GM12878 (cell line): ENCODE data around the gene RCCD1. TPM values are rescaled to one million over a fixed set of nuclear protein-coding genes. Genes with fewer than 3 reads are reported as not detected.

Experiments used
- ATAC-seq: fragments of 200-7000 bp; cut with Tn5 transposase; 3 replicates; pipeline ENCODE4 v1.9.1; 2020; ENCODE audit warnings: mild to moderate bottlenecking, moderate library complexity
- BruUV-seq: library from RNA; stranded (reverse); fragments of 400-500 nt; replicated peaks from 2 replicates; lab custom pipeline; 2021; lab: Mats Ljungman, UMichigan
- CTCF ChIA-PET: fragments of 300-600 bp; sonication (Branson Sonifier 250); formaldehyde crosslinking; extraction: SDS; loops from one replicate; lab custom pipeline; 2021; ENCODE audit warnings: inconsistent platforms; lab: Yijun Ruan, JAX
- POLR2A ChIA-PET: fragments of 350-600 bp; formaldehyde crosslinking; extraction: SDS; loops from one replicate; lab custom pipeline; 2021; ENCODE audit warnings: inconsistent platforms; lab: Charles Lee
- RAD21 ChIA-PET: fragments of 300-600 bp; sonication (Branson Sonifier 250); formaldehyde crosslinking; loops from one replicate; lab custom pipeline; 2023; ENCODE audit warnings: antibody characterized with exemption; ENCODE audit not compliant: unreplicated experiment; lab: Charles Lee
- SMC1A ChIA-PET: fragments of 300-600 bp; sonication (Branson Sonifier 250); formaldehyde crosslinking; loops from one replicate; lab custom pipeline; 2023; ENCODE audit not compliant: unreplicated experiment, uncharacterized antibody; lab: Charles Lee
- DNase-seq: peaks from one replicate; pipeline ENCODE4 v3.0.0-alpha.2; 2011; ENCODE audit warnings: low read depth, low spot score
- FAIRE-seq: peaks from 3 replicates; lab custom pipeline; 2011; peaks lifted over from hg19 to GRCh38; lab: Jason Lieb, UNC
- H2AFZ ChIP-seq: 2 replicates; pipeline ENCODE4 v1.6.0; 2011; ENCODE audit warnings: low read depth, low read length, control low read depth; ENCODE audit not compliant: control insufficient read depth
- H3K27ac ChIP-seq: 2 replicates; pipeline ENCODE4 v1.5.1; 2011; ENCODE audit warnings: control low read depth; ENCODE audit not compliant: control insufficient read depth, insufficient read depth
- H3K27me3 ChIP-seq, 2 experiments: replicated peaks in 1 of 2; 2 replicates each; pipeline versions ENCODE4 v1.6.0 to v1.6.1; 2011; ENCODE audit warnings: low read length in 1 of 2; ENCODE audit not compliant: control insufficient read depth in 2 of 2, insufficient read depth in 2 of 2
- H3K36me3 ChIP-seq, 2 experiments: 2 replicates each; pipeline ENCODE4 v1.5.1; 2011; ENCODE audit warnings: low read length in 1 of 2; ENCODE audit not compliant: control insufficient read depth in 2 of 2, insufficient read depth in 2 of 2
- H3K4me1 ChIP-seq: 2 replicates; pipeline ENCODE4 v1.6.1; 2011; ENCODE audit warnings: mild to moderate bottlenecking, low read length, moderate library complexity, mixed read lengths; ENCODE audit not compliant: control insufficient read depth, insufficient read depth
- H3K4me2 ChIP-seq: 2 replicates; pipeline ENCODE4 v1.6.0; 2011; ENCODE audit warnings: control low read depth; ENCODE audit not compliant: control insufficient read depth, insufficient read depth
- H3K4me3 ChIP-seq: fragments of 200-600 bp; sonication (generic); 2 replicates; pipeline ENCODE4 v1.5.1; 2016
- H3K79me2 ChIP-seq: 2 replicates; pipeline ENCODE4 v1.6.0; 2011; ENCODE audit warnings: low read length; ENCODE audit not compliant: control insufficient read depth, insufficient read depth
- H3K9ac ChIP-seq: 2 replicates; pipeline ENCODE4 v1.8.0; 2011; ENCODE audit warnings: low read length, control low read depth, mixed read lengths; ENCODE audit not compliant: control insufficient read depth, insufficient read depth
- H3K9me3 ChIP-seq: replicated peaks from 3 replicates; pipeline ENCODE4 v1.5.1; 2011; ENCODE audit warnings: mild to moderate bottlenecking, low read length; ENCODE audit not compliant: control insufficient read depth, insufficient read depth
- H4K20me1 ChIP-seq: 2 replicates; pipeline ENCODE4 v1.6.0; 2011; ENCODE audit not compliant: control insufficient read depth, insufficient read depth
- MEF2A ChIP-seq: IDR thresholded peaks from 2 replicates; pipeline ENCODE4 v1.6.1; 2011; ENCODE audit warnings: low read depth, mild to moderate bottlenecking, low read length, moderate library complexity; ENCODE audit not compliant: insufficient read depth
- MEF2B ChIP-seq: fragments of 450-650 bp; IDR thresholded peaks from 2 replicates; pipeline ENCODE4 v1.6.1; 2018; ENCODE audit warnings: mild to moderate bottlenecking, moderate library complexity; ENCODE audit not compliant: partially characterized antibody, poor library complexity, severe bottlenecking
- PAX5 ChIP-seq: IDR thresholded peaks from 2 replicates; pipeline ENCODE4 v1.6.1; 2011; ENCODE audit warnings: low read depth, low read length, borderline replicate concordance
- RB1 ChIP-seq: fragments of 450-650 bp; formaldehyde crosslinking; IDR thresholded peaks from 2 replicates; pipeline ENCODE4 v1.6.1; 2017; ENCODE audit warnings: mild to moderate bottlenecking, borderline replicate concordance
- SMAD1 ChIP-seq: fragments of 450-650 bp; IDR thresholded peaks from 2 replicates; pipeline ENCODE4 v1.6.1; 2018; ENCODE audit warnings: mild to moderate bottlenecking, low read depth; ENCODE audit not compliant: partially characterized antibody
- SRF ChIP-seq, 2 experiments: IDR thresholded peaks; 2 replicates each; pipeline ENCODE4 v1.6.1; 2011; ENCODE audit warnings: low read depth in 2 of 2, low read length in 2 of 2, mild to moderate bottlenecking in 1 of 2, moderate library complexity in 1 of 2
- YBX1 ChIP-seq: fragments of 450-650 bp; IDR thresholded peaks from 2 replicates; pipeline ENCODE4 v1.6.1; 2016; ENCODE audit warnings: antibody characterized with exemption
- WGBS: methylation state at CpG from one replicate; pipeline ENCODE4 v1.1.6; 2016; ENCODE audit warnings: low lambda C conversion rate; ENCODE audit not compliant: insufficient replicate concordance, insufficient coverage; ENCODE audit errors: missing lambda C conversion rate; 5-methylcytosine and 5-hydroxymethylcytosine counted together
- in situ Hi-C: fragments of 300-500 bp; cut with MboI; formaldehyde crosslinking; loops from 9 replicates; pipeline ENCODE4 v1.14.3; 2018; ENCODE audit warnings: mixed read lengths
- intact Hi-C: fragments of 100-400 bp; cut with micrococcal nuclease; formaldehyde crosslinking; loops from one replicate; pipeline ENCODE4 v1.14.2; 2022; ENCODE audit not compliant: unreplicated experiment
- polyA plus RNA-seq, 11 experiments: library from polyadenylated mRNA; depleted of rRNA in 4 of 11; unstranded in 6 of 11; stranded (reverse) in 5 of 11; fragments of >200 nt; fragmentation: Nextera tagmentation in 4 of 11; fragmentation: Illumina TruSeq in 1 of 11; extraction: Ambion mirVana in 4 of 11; extraction: Trizol in 1 of 11; gene quantifications; 1 replicate in 1 of 11; 2 replicates in 10 of 11; pipeline versions ENCODE4 v1.2.1 to v1.2.3, GENCODE V29; 2011 to 2016; ENCODE audit warnings: inconsistent platforms in 2 of 11, missing spikeins in 2 of 11, low read depth in 1 of 11
- total RNA-seq, 4 experiments: library from RNA; depleted of rRNA in 3 of 4; stranded (reverse); fragments of >200 nt in 3 of 4; fragmentation: Illumina TruSeq in 1 of 4; extraction: Trizol in 1 of 4; gene quantifications; 2 replicates each; pipeline versions ENCODE4 v1.2.1 to v1.2.3, GENCODE V29; 2013 to 2021
- TF ChIP-seq, protein P1 (sequence below): fragments of 450-650 bp; IDR thresholded peaks from 2 replicates; pipeline ENCODE4 v1.6.1; 2017; ENCODE audit warnings: antibody characterized with exemption, mild to moderate bottlenecking, moderate library complexity
- TF ChIP-seq, protein P2 (sequence below): IDR thresholded peaks from 2 replicates; pipeline ENCODE4 v1.6.1; 2012; ENCODE audit warnings: low read depth, low read length, improper control_type of control experiment

The RCCD1 gene
- total and polyA plus RNA-seq, 10 of the 15 experiments (the other 5 are each of a cell fraction or from before 2014, with no cell fraction given) = 5.2 to 30.4 (median 20.9) TPM

DNA sequence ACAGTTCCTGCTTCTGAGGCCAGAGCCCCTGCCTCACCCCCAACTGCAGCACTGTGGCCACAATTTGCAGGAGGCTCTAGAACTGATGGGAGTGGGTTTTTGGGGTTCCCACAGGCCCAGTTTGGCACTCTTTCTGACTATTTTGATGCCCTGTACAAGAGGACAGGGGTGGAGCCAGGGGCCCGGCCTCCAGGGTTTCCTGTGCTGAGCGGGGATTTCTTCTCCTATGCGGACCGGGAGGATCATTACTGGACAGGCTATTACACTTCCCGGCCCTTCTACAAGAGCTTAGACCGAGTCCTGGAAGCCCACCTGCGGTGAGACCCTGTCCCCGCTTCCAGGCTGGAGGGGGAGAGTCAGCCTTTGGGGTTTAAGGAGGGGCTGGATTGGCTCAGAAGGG is 44.7 kb upstream of the RCCD1 start:
- H3K4me2 ChIP-seq = no peak overlapping the region
- in situ Hi-C loops (no loop called here), intact Hi-C loops (no loop called here)
- H3K4me3 ChIP-seq = no peak overlapping the region
- H3K27ac ChIP-seq = no peak overlapping the region
- H3K9ac ChIP-seq = no peak overlapping the region
- H3K27me3 ChIP-seq = no peaks in the 10 kb centered on the region
- no peaks in the 10 kb centered on the region for H3K4me1 ChIP-seq
- TF ChIP-seq, protein P1, sequence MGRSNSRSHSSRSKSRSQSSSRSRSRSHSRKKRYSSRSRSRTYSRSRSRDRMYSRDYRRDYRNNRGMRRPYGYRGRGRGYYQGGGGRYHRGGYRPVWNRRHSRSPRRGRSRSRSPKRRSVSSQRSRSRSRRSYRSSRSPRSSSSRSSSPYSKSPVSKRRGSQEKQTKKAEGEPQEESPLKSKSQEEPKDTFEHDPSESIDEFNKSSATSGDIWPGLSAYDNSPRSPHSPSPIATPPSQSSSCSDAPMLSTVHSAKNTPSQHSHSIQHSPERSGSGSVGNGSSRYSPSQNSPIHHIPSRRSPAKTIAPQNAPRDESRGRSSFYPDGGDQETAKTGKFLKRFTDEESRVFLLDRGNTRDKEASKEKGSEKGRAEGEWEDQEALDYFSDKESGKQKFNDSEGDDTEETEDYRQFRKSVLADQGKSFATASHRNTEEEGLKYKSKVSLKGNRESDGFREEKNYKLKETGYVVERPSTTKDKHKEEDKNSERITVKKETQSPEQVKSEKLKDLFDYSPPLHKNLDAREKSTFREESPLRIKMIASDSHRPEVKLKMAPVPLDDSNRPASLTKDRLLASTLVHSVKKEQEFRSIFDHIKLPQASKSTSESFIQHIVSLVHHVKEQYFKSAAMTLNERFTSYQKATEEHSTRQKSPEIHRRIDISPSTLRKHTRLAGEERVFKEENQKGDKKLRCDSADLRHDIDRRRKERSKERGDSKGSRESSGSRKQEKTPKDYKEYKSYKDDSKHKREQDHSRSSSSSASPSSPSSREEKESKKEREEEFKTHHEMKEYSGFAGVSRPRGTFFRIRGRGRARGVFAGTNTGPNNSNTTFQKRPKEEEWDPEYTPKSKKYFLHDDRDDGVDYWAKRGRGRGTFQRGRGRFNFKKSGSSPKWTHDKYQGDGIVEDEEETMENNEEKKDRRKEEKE = no peak
- TF ChIP-seq, protein P2, sequence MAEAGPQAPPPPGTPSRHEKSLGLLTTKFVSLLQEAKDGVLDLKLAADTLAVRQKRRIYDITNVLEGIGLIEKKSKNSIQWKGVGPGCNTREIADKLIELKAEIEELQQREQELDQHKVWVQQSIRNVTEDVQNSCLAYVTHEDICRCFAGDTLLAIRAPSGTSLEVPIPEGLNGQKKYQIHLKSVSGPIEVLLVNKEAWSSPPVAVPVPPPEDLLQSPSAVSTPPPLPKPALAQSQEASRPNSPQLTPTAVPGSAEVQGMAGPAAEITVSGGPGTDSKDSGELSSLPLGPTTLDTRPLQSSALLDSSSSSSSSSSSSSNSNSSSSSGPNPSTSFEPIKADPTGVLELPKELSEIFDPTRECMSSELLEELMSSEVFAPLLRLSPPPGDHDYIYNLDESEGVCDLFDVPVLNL = no peak
- TF ChIP-seq YBX1 = no peak
- no peak for TF ChIP-seq SRF (IDR thresholded peaks at IDR 0.05; ENCODE audit: low read depth in 2 of 2, low read length in 2 of 2)
- no peak for TF ChIP-seq MEF2A
- no peak for TF ChIP-seq MEF2B
- no peak for TF ChIP-seq RB1
- no peak for TF ChIP-seq PAX5
- TF ChIP-seq SMAD1 = no peak
- ChIA-PET CTCF (interaction anchor here (2.1 kb wide), 1 partner anchor 23 kb away, joined by 8 read pairs; the partner anchor contains the start of gene HDDC3), SMC1A (no interaction called here), RAD21 (no interaction called here), POLR2A (no interaction called here)
- H3K36me3 ChIP-seq = peaks cover 27 to 61% of the 10 kb centered on the region in 2 experiments
- no peaks in the 10 kb centered on the region for H3K9me3 ChIP-seq
- 95% methylated on average over 8 of the region's 8 CpGs for WGBS
- no TSS peak for BruUV-seq
- no peaks in the 10 kb centered on the region; the same call in 1 of the 2 replicates for H4K20me1 ChIP-seq
- H2AFZ ChIP-seq = no peak overlapping the region
- ATAC-seq (no peak), FAIRE-seq (no peak), DNase-seq (no peak)
- peaks cover 2% of the 10 kb centered on the region for H3K79me2 ChIP-seq
